Glutamatergic neuron (in vitro differentiated cells): ENCODE measurements around the gene DBI. TPM values are rescaled to one million over a fixed set of nuclear protein-coding genes. Genes with fewer than 3 reads are reported as not detected.

ENCODE experiments used
- DNase-seq: peaks from one replicate; pipeline ENCODE4 v3.0.0; 2022
- H3K27ac Mint-ChIP-seq: one replicate; pipeline ENCODE4 v1.8.0; 2020; ENCODE audit warnings: mild to moderate bottlenecking, mixed read lengths, inconsistent platforms; ENCODE audit not compliant: unreplicated experiment
- H3K27me3 Mint-ChIP-seq: one replicate; pipeline ENCODE4 v1.8.0; 2020; ENCODE audit warnings: mild to moderate bottlenecking, moderate library complexity, mixed read lengths, inconsistent platforms; ENCODE audit not compliant: unreplicated experiment
- H3K36me3 Mint-ChIP-seq: one replicate; pipeline ENCODE4 v1.8.0; 2020; ENCODE audit warnings: mild to moderate bottlenecking, mixed read lengths, inconsistent platforms; ENCODE audit not compliant: unreplicated experiment
- H3K4me1 Mint-ChIP-seq: one replicate; pipeline ENCODE4 v1.8.0; 2020; ENCODE audit warnings: mild to moderate bottlenecking, low read depth, mixed read lengths, inconsistent platforms; ENCODE audit not compliant: unreplicated experiment
- H3K4me3 Mint-ChIP-seq: one replicate; pipeline ENCODE4 v1.8.0; 2020; ENCODE audit warnings: mild to moderate bottlenecking, mixed read lengths, inconsistent platforms; ENCODE audit not compliant: unreplicated experiment
- H3K9me3 Mint-ChIP-seq: one replicate; pipeline ENCODE4 v1.8.0; 2020; ENCODE audit warnings: mild to moderate bottlenecking, moderate library complexity, mixed read lengths, inconsistent platforms; ENCODE audit not compliant: unreplicated experiment
- total RNA-seq: library from RNA; stranded (reverse); fragmentation: NEBNext Ultra II Directional; extraction: Animal tissue kit (Norgen Biotek cat#: 25700); gene quantifications from one replicate; pipeline ENCODE4 v1.2.1, GENCODE V29; 2021; ENCODE audit not compliant: unreplicated experiment
- TF ChIP-seq, protein P1 (sequence below): fragments of 200-600 bp; sonication (generic); IDR thresholded peaks from one replicate; pipeline ENCODE4 v1.5.0; 2021; ENCODE audit not compliant: partially characterized antibody, unreplicated experiment

DBI gene
- total RNA-seq, 1 donor from 2014 or later = 134 TPM

GRCh38 chr2:119421741-119422140 lies 55.0 kb downstream of the DBI start:
- Mint-ChIP-seq H3K4me3 (no peak overlapping the region), H3K27me3 (peaks cover 5% of the 10 kb centered on the region), H3K27ac (no peak overlapping the region), H3K4me1 (peaks cover 5% of the 10 kb centered on the region), H3K9me3 (peaks cover 5% of the 10 kb centered on the region), H3K36me3 (no peaks in the 10 kb centered on the region)
- TF ChIP-seq, protein P1, sequence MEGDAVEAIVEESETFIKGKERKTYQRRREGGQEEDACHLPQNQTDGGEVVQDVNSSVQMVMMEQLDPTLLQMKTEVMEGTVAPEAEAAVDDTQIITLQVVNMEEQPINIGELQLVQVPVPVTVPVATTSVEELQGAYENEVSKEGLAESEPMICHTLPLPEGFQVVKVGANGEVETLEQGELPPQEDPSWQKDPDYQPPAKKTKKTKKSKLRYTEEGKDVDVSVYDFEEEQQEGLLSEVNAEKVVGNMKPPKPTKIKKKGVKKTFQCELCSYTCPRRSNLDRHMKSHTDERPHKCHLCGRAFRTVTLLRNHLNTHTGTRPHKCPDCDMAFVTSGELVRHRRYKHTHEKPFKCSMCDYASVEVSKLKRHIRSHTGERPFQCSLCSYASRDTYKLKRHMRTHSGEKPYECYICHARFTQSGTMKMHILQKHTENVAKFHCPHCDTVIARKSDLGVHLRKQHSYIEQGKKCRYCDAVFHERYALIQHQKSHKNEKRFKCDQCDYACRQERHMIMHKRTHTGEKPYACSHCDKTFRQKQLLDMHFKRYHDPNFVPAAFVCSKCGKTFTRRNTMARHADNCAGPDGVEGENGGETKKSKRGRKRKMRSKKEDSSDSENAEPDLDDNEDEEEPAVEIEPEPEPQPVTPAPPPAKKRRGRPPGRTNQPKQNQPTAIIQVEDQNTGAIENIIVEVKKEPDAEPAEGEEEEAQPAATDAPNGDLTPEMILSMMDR = no peak
- no peak for DNase-seq

Other genes with a start within 250 kb of the DBI start
- not detected for gene C1QL2, start 208.2 kb upstream of the DBI start, total RNA-seq
- 2.1 TPM for gene STEAP3, start 143.1 kb upstream of the DBI start, total RNA-seq
- gene C2orf76, start 143 bp upstream of the DBI start, total RNA-seq = 10.4 TPM
- gene TMEM37, start 64.9 kb downstream of the DBI start, total RNA-seq = not detected
- gene SCTR, start 157.5 kb downstream of the DBI start, total RNA-seq = not detected
- gene CFAP221, start 177.5 kb downstream of the DBI start, total RNA-seq = 0.34 TPM